ENCODE data around the gene ELP1.
"Not testable (repeated sequence)": the region's sequence is repeated elsewhere in the genome, so short reads cannot be mapped to it uniquely, and the experiment has no call there.

Gene ELP1

GRCh38 chr9:108844856-108845255, 89.1 kb downstream of the ELP1 start:
- Mint-ChIP-seq H3K27me3 (peaks cover 3% of the 10 kb centered on the region), H3K9me3 (no peaks in the 10 kb centered on the region), H3K36me3 (no peaks in the 10 kb centered on the region), H3K27ac (no peak overlapping the region), H3K4me3 (no peak overlapping the region), H3K4me1 (peaks cover 9% of the 10 kb centered on the region)
- no peak for ATAC-seq (ENCODE audit: low read depth)
- DNase-seq (ENCODE audit: low spot score in 2 of 2): no peak

GRCh38 chr9:108844391-108844790, 89.5 kb downstream of the ELP1 start:
- Mint-ChIP-seq H3K9me3 (no peaks in the 10 kb centered on the region), H3K4me1 (peaks cover 9% of the 10 kb centered on the region), H3K27me3 (peaks cover under 1% of the 10 kb centered on the region), H3K36me3 (no peaks in the 10 kb centered on the region), H3K4me3 (no peak overlapping the region), H3K27ac (no peak overlapping the region)
- no peak for ATAC-seq (ENCODE audit: low read depth)
- no peak for DNase-seq (ENCODE audit: low spot score in 2 of 2)

- Mint-ChIP-seq H3K27ac (peak overlapping the region; percentile 4), H3K36me3 (no peaks in the 10 kb centered on the region), H3K4me1 (peaks cover 9% of the 10 kb centered on the region), H3K27me3 (peaks cover 3% of the 10 kb centered on the region), H3K4me3 (peak overlapping the region; percentile 80), H3K9me3 (no peaks in the 10 kb centered on the region)
- ATAC-seq (ENCODE audit: low read depth) (no peak), DNase-seq (ENCODE audit: low spot score in 2 of 2) (no peak)
Measured at GRCh38 chr9:108842610-108843295, 91.2 kb downstream of the ELP1 start.

GRCh38 chr9:108839561-108839960, 94.4 kb downstream of the ELP1 start:
- H3K27ac Mint-ChIP-seq; H3K36me3 Mint-ChIP-seq; ATAC-seq (ENCODE audit: low read depth): not testable (repeated sequence)

GRCh38 chr9:108838017-108838416, 95.9 kb downstream of the ELP1 start:
- H3K27me3 Mint-ChIP-seq: peaks cover 3% of the 10 kb centered on the region
- no peak overlapping the region for H3K27ac Mint-ChIP-seq
- no peaks in the 10 kb centered on the region for H3K9me3 Mint-ChIP-seq
- H3K4me1 Mint-ChIP-seq: peaks cover 21% of the 10 kb centered on the region
- H3K36me3 Mint-ChIP-seq: no peaks in the 10 kb centered on the region
- no peak for DNase-seq (ENCODE audit: low spot score in 2 of 2)
- ATAC-seq (ENCODE audit: low read depth): no peak
- H3K4me3 Mint-ChIP-seq: no peak overlapping the region

More at GRCh38 chr9:108839561-108839960, 94.4 kb downstream of the ELP1 start:
- H3K9me3 Mint-ChIP-seq; H3K4me3 Mint-ChIP-seq; DNase-seq (ENCODE audit: low spot score in 2 of 2); H3K27me3 Mint-ChIP-seq: not testable (repeated sequence)
- peaks cover 22% of the 10 kb centered on the region for H3K4me1 Mint-ChIP-seq

- Mint-ChIP-seq H3K4me1 (peaks cover 16% of the 10 kb centered on the region), H3K27ac (no peak overlapping the region), H3K27me3 (peaks cover 3% of the 10 kb centered on the region), H3K36me3 (no peaks in the 10 kb centered on the region), H3K4me3 (no peak overlapping the region), H3K9me3 (no peaks in the 10 kb centered on the region)
- DNase-seq (ENCODE audit: low spot score in 2 of 2): no peak
- ATAC-seq (ENCODE audit: low read depth): no peak
Measured at GRCh38 chr9:108837530-108837929, 96.4 kb downstream of the ELP1 start.

GRCh38 chr9:108836781-108837180, 97.1 kb downstream of the ELP1 start:
- H3K4me3 Mint-ChIP-seq: no peak overlapping the region
- H3K36me3 Mint-ChIP-seq: no peaks in the 10 kb centered on the region
- H3K27me3 Mint-ChIP-seq: peaks cover 3% of the 10 kb centered on the region
- DNase-seq (ENCODE audit: low spot score in 2 of 2) (no peak), ATAC-seq (ENCODE audit: low read depth) (no peak)
- no peaks in the 10 kb centered on the region for H3K9me3 Mint-ChIP-seq
- peaks cover 13% of the 10 kb centered on the region for H3K4me1 Mint-ChIP-seq
- no peak overlapping the region for H3K27ac Mint-ChIP-seq

GRCh38 chr9:108836319-108836718, 97.6 kb downstream of the ELP1 start:
- no peaks in the 10 kb centered on the region for H3K36me3 Mint-ChIP-seq
- peaks cover 3% of the 10 kb centered on the region for H3K27me3 Mint-ChIP-seq
- H3K9me3 Mint-ChIP-seq: no peaks in the 10 kb centered on the region
- H3K27ac Mint-ChIP-seq: no peak overlapping the region
- no peak for ATAC-seq (ENCODE audit: low read depth)
- H3K4me1 Mint-ChIP-seq: peaks cover 13% of the 10 kb centered on the region
- H3K4me3 Mint-ChIP-seq: no peak overlapping the region
- DNase-seq (ENCODE audit: low spot score in 2 of 2): no peak

GRCh38 chr9:108835831-108836230, 98.1 kb downstream of the ELP1 start:
- H3K4me3 Mint-ChIP-seq: no peak overlapping the region
- H3K9me3 Mint-ChIP-seq: no peaks in the 10 kb centered on the region
- peaks cover 3% of the 10 kb centered on the region for H3K27me3 Mint-ChIP-seq
- H3K36me3 Mint-ChIP-seq: no peaks in the 10 kb centered on the region
- DNase-seq (ENCODE audit: low spot score in 2 of 2) (no peak), ATAC-seq (ENCODE audit: low read depth) (no peak)
- H3K4me1 Mint-ChIP-seq: peaks cover 13% of the 10 kb centered on the region
- no peak overlapping the region for H3K27ac Mint-ChIP-seq

GRCh38 chr9:108834959-108835665, 98.8 kb downstream of the ELP1 start:
- ATAC-seq (ENCODE audit: low read depth) (no peak), DNase-seq (ENCODE audit: low spot score in 2 of 2) (no peak)
- no peaks in the 10 kb centered on the region for H3K9me3 Mint-ChIP-seq
- H3K36me3 Mint-ChIP-seq: no peaks in the 10 kb centered on the region
- H3K27me3 Mint-ChIP-seq: peaks cover 4% of the 10 kb centered on the region
- peaks cover 13% of the 10 kb centered on the region for H3K4me1 Mint-ChIP-seq
- H3K4me3 Mint-ChIP-seq: no peak overlapping the region
- no peak overlapping the region for H3K27ac Mint-ChIP-seq

GRCh38 chr9:108832179-108832500, 101.8 kb downstream of the ELP1 start:
- DNase-seq (ENCODE audit: low spot score in 2 of 2): no peak
- Mint-ChIP-seq H3K4me1 (peaks cover 13% of the 10 kb centered on the region), H3K9me3 (no peaks in the 10 kb centered on the region), H3K4me3 (no peak overlapping the region), H3K36me3 (no peaks in the 10 kb centered on the region), H3K27me3 (peaks cover 1% of the 10 kb centered on the region), H3K27ac (no peak overlapping the region)
- no peak for ATAC-seq (ENCODE audit: low read depth)

GRCh38 chr9:108831496-108832178, 102.3 kb downstream of the ELP1 start:
- DNase-seq (ENCODE audit: low spot score in 2 of 2): no peak

GRCh38 chr9:108830272-108830671, 103.7 kb downstream of the ELP1 start:
- ATAC-seq (ENCODE audit: low read depth) (no peak), DNase-seq (ENCODE audit: low spot score in 2 of 2) (no peak)
- Mint-ChIP-seq H3K36me3 (no peaks in the 10 kb centered on the region), H3K9me3 (peaks cover 6% of the 10 kb centered on the region), H3K4me1 (peaks cover 6% of the 10 kb centered on the region), H3K4me3 (no peak overlapping the region), H3K27me3 (peaks cover 1% of the 10 kb centered on the region), H3K27ac (no peak overlapping the region)

More at GRCh38 chr9:108831496-108832178, 102.3 kb downstream of the ELP1 start:
- no peaks in the 10 kb centered on the region for H3K36me3 Mint-ChIP-seq
- H3K27ac Mint-ChIP-seq: no peak overlapping the region
- ATAC-seq (ENCODE audit: low read depth): no peak
- H3K4me3 Mint-ChIP-seq: no peak overlapping the region
- peaks cover 1% of the 10 kb centered on the region for H3K27me3 Mint-ChIP-seq
- H3K4me1 Mint-ChIP-seq: peaks cover 13% of the 10 kb centered on the region
- H3K9me3 Mint-ChIP-seq: no peaks in the 10 kb centered on the region

- DNase-seq (ENCODE audit: low spot score in 2 of 2): no peak
- Mint-ChIP-seq H3K4me3 (no peak overlapping the region), H3K9me3 (peaks cover 17% of the 10 kb centered on the region), H3K36me3 (peaks cover 14% of the 10 kb centered on the region), H3K27me3 (peaks cover 5% of the 10 kb centered on the region), H3K4me1 (peaks cover 5% of the 10 kb centered on the region), H3K27ac (no peak overlapping the region)
- ATAC-seq (ENCODE audit: low read depth): no peak
Measured at GRCh38 chr9:108823829-108824228, 110.1 kb downstream of the ELP1 start.

Data from memory B cell (primary cell).